ENCODE results near the gene RAB8A.

RAB8A gene

GRCh38 chr19:16134510-16134909, 22.8 kb downstream of the RAB8A start:
- DNase-seq (ENCODE audit: low read depth), result no peak
- TF ChIP-seq CTCF (conservative IDR thresholded peaks at IDR 0.05; ENCODE audit: low read depth, low read length), result no peak
- no peak overlapping the region for H3K4me3 ChIP-seq (ENCODE audit: low read depth, low read length)

GRCh38 chr19:16135430-16136127, 23.9 kb downstream of the RAB8A start:
- TF ChIP-seq CTCF (conservative IDR thresholded peaks at IDR 0.05; ENCODE audit: low read depth, low read length), result no peak
- no peak for DNase-seq (ENCODE audit: low read depth)
- H3K4me3 ChIP-seq (ENCODE audit: low read depth, low read length), result no peak overlapping the region

GRCh38 chr19:16136185-16136999, 24.7 kb downstream of the RAB8A start:
- DNase-seq (ENCODE audit: low read depth), result no peak
- TF ChIP-seq CTCF (conservative IDR thresholded peaks at IDR 0.05; ENCODE audit: low read depth, low read length), result no peak

GRCh38 chr19:16139752-16140151, 28.1 kb downstream of the RAB8A start:
- no peak overlapping the region for H3K4me3 ChIP-seq (ENCODE audit: low read depth, low read length)
- DNase-seq (ENCODE audit: low read depth), result no peak
- TF ChIP-seq CTCF (conservative IDR thresholded peaks at IDR 0.05; ENCODE audit: low read depth, low read length), result no peak

More at GRCh38 chr19:16136185-16136999, 24.7 kb downstream of the RAB8A start:
- H3K4me3 ChIP-seq (ENCODE audit: low read depth, low read length), result no peak overlapping the region

- no peak for DNase-seq (ENCODE audit: low read depth)
- TF ChIP-seq CTCF (conservative IDR thresholded peaks at IDR 0.05; ENCODE audit: low read depth, low read length), result no peak
- no peak overlapping the region for H3K4me3 ChIP-seq (ENCODE audit: low read depth, low read length)
These were observed 29.4 kb downstream of the RAB8A start for GRCh38 chr19:16141043-16141442.

- no peak for DNase-seq (ENCODE audit: low read depth)
- no peak overlapping the region for H3K4me3 ChIP-seq (ENCODE audit: low read depth, low read length)
These were observed 30.4 kb downstream of the RAB8A start for GRCh38 chr19:16142032-16142580.

More at GRCh38 chr19:16142032-16142580, 30.4 kb downstream of the RAB8A start:
- no peak for TF ChIP-seq CTCF (conservative IDR thresholded peaks at IDR 0.05; ENCODE audit: low read depth, low read length)

Data from choroid plexus epithelial cell (primary cell).